CD4-positive, alpha-beta T cell treated with Interleukin-17A for 1 hour (primary cell): Measurements from ENCODE around the gene PCCB.
"Not testable (repeated sequence)": the region's sequence is repeated elsewhere in the genome, so short reads cannot be mapped to it uniquely, and the experiment has no call there.

ENCODE experiments used
- DNase-seq: peaks from one replicate; pipeline ENCODE4 v3.0.0-alpha.2; 2020

PCCB gene

GRCh38 chr3:136263251-136263650 is 13.1 kb downstream of the PCCB start:
- DNase-seq = no peak

GRCh38 chr3:136266468-136267125 is 16.5 kb downstream of the PCCB start:
- DNase-seq = not testable (repeated sequence)

- no peak for DNase-seq
These were observed 17.1 kb downstream of the PCCB start for GRCh38 chr3:136267235-136267634.

GRCh38 chr3:136270179-136270578 is 20.0 kb downstream of the PCCB start:
- no peak for DNase-seq

GRCh38 chr3:136271626-136272025 is 21.5 kb downstream of the PCCB start:
- not testable (repeated sequence) for DNase-seq

- DNase-seq = no peak
These were observed 26.1 kb downstream of the PCCB start for GRCh38 chr3:136276049-136276755.

GRCh38 chr3:136277115-136277514 is 27.0 kb downstream of the PCCB start:
- no peak for DNase-seq

GRCh38 chr3:136277634-136278033 is 27.5 kb downstream of the PCCB start:
- no peak for DNase-seq

GRCh38 chr3:136279092-136279491 is 29.0 kb downstream of the PCCB start:
- no peak for DNase-seq

GRCh38 chr3:136280961-136281360 is 30.8 kb downstream of the PCCB start:
- DNase-seq = no peak

GRCh38 chr3:136281966-136282520 is 31.9 kb downstream of the PCCB start:
- no peak for DNase-seq

- DNase-seq = no peak
These were observed 33.5 kb downstream of the PCCB start for GRCh38 chr3:136283627-136284026.

GRCh38 chr3:136291302-136291701 is 41.2 kb downstream of the PCCB start:
- no peak for DNase-seq

GRCh38 chr3:136292500-136292899 is 42.4 kb downstream of the PCCB start:
- no peak for DNase-seq

- DNase-seq = no peak
These were observed 43.1 kb downstream of the PCCB start for GRCh38 chr3:136293279-136293678.

- DNase-seq = no peak
These were observed 44.0 kb downstream of the PCCB start for GRCh38 chr3:136294176-136294575.

GRCh38 chr3:136296960-136297359 is 46.8 kb downstream of the PCCB start:
- no peak for DNase-seq

- no peak for DNase-seq
These were observed 47.7 kb downstream of the PCCB start for GRCh38 chr3:136297826-136298225.

GRCh38 chr3:136300444-136300843 is 50.3 kb downstream of the PCCB start:
- DNase-seq = no peak

GRCh38 chr3:136305879-136306278 is 55.7 kb downstream of the PCCB start:
- DNase-seq = no peak

GRCh38 chr3:136311261-136311660 is 61.1 kb downstream of the PCCB start:
- no peak for DNase-seq

GRCh38 chr3:136311968-136312367 is 61.8 kb downstream of the PCCB start:
- no peak for DNase-seq

GRCh38 chr3:136326316-136326715 is 76.2 kb downstream of the PCCB start:
- no peak for DNase-seq

GRCh38 chr3:136327671-136328070 is 77.5 kb downstream of the PCCB start:
- DNase-seq = no peak
